PFSK-1 (cell line): ENCODE results near the gene C2orf76.

Experiments used
- FOXP2 ChIP-seq: optimal IDR thresholded peaks from 2 replicates; pipeline ENCODE3; 2011; ENCODE audit warnings: borderline replicate concordance, control low read depth, inconsistent platforms; ENCODE audit not compliant: insufficient read depth; ENCODE audit errors: extremely low read length, extremely low read depth
- POLR2AphosphoS5 ChIP-seq: IDR thresholded peaks from 2 replicates; pipeline ENCODE4 v1.6.1; 2012; ENCODE audit warnings: low read depth, mild to moderate bottlenecking, control low read depth, low read length, moderate library complexity
- SIN3A ChIP-seq: IDR thresholded peaks from 2 replicates; pipeline ENCODE4 v1.6.1; 2012; ENCODE audit warnings: mild to moderate bottlenecking, low read length, moderate library complexity, borderline replicate concordance; ENCODE audit not compliant: insufficient read depth
- TAF1 ChIP-seq: IDR thresholded peaks from 2 replicates; pipeline ENCODE4 v1.6.1; 2012; ENCODE audit warnings: low read length, control low read depth, borderline replicate concordance; ENCODE audit not compliant: insufficient read depth
- TF ChIP-seq, protein P1 (sequence below), 2 experiments: IDR thresholded peaks; 2 replicates each; pipeline versions ENCODE4 v1.6.1 to v1.8.0; 2011 to 2012; ENCODE audit warnings: low read depth in 2 of 2, low read length in 2 of 2, control low read depth in 1 of 2, inconsistent platforms in 1 of 2, mild to moderate bottlenecking in 1 of 2, moderate library complexity in 1 of 2; ENCODE audit not compliant: insufficient read depth in 1 of 2

Gene C2orf76

DNA sequence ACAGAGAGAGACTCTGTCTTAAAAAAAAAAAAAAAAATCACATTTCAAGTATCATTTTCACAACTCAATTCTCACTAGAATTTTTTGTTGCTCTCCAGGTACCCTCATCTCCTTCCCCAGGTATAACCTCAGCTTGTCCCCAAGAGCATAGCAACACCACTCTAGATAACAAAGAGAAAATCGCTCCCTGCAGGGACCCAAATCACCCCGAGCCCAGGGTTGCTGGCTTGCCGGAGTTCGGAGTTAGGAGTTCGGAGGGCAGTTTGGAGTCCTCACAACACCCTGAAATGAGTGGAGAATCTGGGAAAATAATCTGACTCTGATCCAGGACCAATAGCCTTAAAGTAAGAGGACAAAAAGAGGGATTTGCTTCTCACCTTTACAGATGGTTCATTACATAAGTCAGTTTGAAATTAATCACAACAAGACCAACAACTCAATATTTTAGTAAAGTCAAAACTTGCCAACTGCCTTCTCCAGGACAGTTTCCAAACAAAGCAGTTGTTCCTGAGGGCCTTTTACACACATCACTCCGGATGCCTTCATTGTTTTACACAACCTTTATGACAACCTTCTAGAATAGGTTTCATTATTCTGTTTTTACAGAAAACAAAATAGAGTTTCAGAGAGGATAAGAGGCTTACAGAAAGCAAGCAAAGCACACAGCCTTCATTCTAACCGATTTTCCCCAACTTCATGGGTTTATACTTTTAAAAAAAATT lies 59.1 kb downstream of the C2orf76 start:
- TF ChIP-seq, protein P1, sequence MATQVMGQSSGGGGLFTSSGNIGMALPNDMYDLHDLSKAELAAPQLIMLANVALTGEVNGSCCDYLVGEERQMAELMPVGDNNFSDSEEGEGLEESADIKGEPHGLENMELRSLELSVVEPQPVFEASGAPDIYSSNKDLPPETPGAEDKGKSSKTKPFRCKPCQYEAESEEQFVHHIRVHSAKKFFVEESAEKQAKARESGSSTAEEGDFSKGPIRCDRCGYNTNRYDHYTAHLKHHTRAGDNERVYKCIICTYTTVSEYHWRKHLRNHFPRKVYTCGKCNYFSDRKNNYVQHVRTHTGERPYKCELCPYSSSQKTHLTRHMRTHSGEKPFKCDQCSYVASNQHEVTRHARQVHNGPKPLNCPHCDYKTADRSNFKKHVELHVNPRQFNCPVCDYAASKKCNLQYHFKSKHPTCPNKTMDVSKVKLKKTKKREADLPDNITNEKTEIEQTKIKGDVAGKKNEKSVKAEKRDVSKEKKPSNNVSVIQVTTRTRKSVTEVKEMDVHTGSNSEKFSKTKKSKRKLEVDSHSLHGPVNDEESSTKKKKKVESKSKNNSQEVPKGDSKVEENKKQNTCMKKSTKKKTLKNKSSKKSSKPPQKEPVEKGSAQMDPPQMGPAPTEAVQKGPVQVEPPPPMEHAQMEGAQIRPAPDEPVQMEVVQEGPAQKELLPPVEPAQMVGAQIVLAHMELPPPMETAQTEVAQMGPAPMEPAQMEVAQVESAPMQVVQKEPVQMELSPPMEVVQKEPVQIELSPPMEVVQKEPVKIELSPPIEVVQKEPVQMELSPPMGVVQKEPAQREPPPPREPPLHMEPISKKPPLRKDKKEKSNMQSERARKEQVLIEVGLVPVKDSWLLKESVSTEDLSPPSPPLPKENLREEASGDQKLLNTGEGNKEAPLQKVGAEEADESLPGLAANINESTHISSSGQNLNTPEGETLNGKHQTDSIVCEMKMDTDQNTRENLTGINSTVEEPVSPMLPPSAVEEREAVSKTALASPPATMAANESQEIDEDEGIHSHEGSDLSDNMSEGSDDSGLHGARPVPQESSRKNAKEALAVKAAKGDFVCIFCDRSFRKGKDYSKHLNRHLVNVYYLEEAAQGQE (IDR thresholded peaks at IDR 0.05; ENCODE audit: insufficient read depth in 1 of 2, low read depth in 2 of 2, low read length in 2 of 2), result no peak
- TF ChIP-seq POLR2AphosphoS5 (no peak), TAF1 (no peak), SIN3A (no peak), FOXP2 (no peak)

DNA sequence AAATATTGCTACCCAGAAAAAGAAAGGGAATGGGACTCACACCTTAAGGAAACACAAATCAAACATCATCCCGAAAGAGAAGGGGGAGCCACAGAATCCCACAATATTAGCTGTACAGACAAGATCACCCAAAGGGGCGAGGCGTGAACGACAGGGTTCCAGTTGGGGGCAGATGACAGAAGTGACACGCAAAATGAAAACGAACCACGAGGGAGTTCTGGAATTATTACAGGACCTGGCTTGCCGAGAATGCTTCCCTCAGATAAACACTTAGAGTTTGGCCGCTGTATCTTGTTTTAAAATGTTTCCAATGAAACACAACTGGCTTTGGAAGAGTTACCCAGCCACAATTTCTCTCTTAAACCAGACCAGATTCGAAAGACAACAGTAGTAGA lies 60.4 kb downstream of the C2orf76 start:
- TF ChIP-seq FOXP2 (no peak), TAF1 (no peak), POLR2AphosphoS5 (no peak), SIN3A (no peak)
- TF ChIP-seq, protein P1 (IDR thresholded peaks at IDR 0.05; ENCODE audit: insufficient read depth in 1 of 2, low read depth in 2 of 2, low read length in 2 of 2), result no peak

DNA sequence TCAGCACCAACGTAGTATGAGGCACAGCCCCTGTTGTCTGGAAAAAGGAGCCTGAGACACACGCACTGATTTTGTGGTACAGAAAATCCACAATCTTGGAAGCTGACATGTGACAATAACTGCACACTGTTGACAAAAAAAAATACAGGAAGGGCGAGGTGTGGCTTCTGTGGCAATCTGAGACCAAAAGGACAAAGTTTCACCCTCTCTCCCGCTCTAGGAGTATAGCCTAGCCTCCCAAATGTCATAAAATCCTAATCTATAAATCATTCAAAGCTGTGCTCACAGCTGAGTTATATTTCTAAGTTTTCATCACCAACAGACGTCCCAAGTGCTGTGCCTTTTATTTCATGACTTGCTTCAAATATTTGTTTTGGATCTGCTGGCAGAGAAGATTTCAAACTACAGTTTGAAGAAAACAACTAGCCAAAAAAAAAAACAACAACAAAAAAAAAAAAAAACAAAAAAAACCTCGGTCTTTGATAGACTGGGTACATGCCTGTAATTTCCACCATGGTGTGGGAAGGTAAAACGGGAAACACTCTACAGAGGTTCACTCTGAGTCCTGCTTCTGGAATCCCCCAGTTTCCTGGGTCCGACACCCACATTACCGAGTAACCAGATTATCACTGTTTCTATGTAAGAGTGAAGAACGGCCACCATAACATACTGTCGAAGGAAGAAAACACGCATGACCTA lies 61.0 kb downstream of the C2orf76 start:
- TF ChIP-seq, protein P1 (IDR thresholded peaks at IDR 0.05; ENCODE audit: insufficient read depth in 1 of 2, low read depth in 2 of 2, low read length in 2 of 2), result no peak
- TF ChIP-seq POLR2AphosphoS5 (no peak), FOXP2 (no peak), SIN3A (no peak), TAF1 (no peak)

DNA sequence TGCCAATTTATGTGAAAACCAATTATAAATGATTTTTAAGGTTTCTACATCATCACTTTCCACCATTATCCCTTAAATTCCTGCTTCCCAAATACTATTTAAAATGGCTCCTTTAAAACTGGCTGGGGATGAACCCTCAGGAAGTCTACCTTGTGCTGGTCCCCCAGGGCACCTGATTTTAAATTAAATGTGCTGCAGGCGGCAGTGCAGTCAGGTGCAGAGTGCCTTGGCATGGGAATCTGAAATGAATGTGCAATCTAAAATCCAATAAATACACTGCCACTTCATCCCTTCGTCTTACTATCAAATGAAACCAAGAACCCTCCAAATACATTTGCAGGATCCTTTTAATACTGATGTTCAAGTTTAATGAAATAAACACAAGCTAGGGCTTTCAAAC lies 61.8 kb downstream of the C2orf76 start:
- TF ChIP-seq SIN3A (no peak), POLR2AphosphoS5 (no peak), FOXP2 (no peak), TAF1 (no peak)
- TF ChIP-seq, protein P1 (IDR thresholded peaks at IDR 0.05; ENCODE audit: insufficient read depth in 1 of 2, low read depth in 2 of 2, low read length in 2 of 2), result no peak
